Measurements from ENCODE around the gene AK1. TPM values are rescaled to one million over a fixed set of nuclear protein-coding genes. Genes with fewer than 3 reads are reported as not detected.

AK1 gene
- total RNA-seq, 1 donor from 2014 or later: 56.4 TPM

DNA sequence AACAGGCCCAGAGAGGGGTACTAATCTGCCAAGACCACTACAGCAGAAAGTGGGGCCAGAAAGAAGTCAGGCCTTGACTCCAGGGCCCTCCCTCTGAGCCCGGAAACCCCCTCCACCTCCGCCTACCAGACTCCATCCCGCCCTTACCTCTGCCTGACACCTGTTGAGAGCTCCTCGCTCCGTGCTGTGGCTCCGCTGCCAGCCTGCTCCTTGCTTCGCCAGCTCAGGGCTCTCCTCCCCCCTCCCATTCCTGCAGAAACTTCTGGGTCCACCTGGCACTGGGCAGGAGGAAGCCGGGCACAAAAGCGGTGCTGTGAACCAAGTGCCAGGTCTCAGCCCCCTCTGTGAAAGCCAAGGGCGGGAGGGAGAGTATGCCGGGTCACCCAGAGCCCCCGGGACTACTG, 28.3 kb upstream of the AK1 start:
- no peak overlapping the region for H3K4me3 ChIP-seq (ENCODE audit: low read depth, low read length)
- H3K27me3 ChIP-seq (ENCODE audit: control insufficient read depth, insufficient read depth, low read length): no peaks in the 10 kb centered on the region
- no peaks in the 10 kb centered on the region for H3K36me3 ChIP-seq (ENCODE audit: control insufficient read depth, insufficient read depth, low read length)
- TF ChIP-seq, protein P1, sequence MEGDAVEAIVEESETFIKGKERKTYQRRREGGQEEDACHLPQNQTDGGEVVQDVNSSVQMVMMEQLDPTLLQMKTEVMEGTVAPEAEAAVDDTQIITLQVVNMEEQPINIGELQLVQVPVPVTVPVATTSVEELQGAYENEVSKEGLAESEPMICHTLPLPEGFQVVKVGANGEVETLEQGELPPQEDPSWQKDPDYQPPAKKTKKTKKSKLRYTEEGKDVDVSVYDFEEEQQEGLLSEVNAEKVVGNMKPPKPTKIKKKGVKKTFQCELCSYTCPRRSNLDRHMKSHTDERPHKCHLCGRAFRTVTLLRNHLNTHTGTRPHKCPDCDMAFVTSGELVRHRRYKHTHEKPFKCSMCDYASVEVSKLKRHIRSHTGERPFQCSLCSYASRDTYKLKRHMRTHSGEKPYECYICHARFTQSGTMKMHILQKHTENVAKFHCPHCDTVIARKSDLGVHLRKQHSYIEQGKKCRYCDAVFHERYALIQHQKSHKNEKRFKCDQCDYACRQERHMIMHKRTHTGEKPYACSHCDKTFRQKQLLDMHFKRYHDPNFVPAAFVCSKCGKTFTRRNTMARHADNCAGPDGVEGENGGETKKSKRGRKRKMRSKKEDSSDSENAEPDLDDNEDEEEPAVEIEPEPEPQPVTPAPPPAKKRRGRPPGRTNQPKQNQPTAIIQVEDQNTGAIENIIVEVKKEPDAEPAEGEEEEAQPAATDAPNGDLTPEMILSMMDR (IDR thresholded peaks at IDR 0.05; ENCODE audit: insufficient read depth, low read length, poor library complexity, severe bottlenecking): no peak
- no peak for DNase-seq (ENCODE audit: low read depth)

DNA sequence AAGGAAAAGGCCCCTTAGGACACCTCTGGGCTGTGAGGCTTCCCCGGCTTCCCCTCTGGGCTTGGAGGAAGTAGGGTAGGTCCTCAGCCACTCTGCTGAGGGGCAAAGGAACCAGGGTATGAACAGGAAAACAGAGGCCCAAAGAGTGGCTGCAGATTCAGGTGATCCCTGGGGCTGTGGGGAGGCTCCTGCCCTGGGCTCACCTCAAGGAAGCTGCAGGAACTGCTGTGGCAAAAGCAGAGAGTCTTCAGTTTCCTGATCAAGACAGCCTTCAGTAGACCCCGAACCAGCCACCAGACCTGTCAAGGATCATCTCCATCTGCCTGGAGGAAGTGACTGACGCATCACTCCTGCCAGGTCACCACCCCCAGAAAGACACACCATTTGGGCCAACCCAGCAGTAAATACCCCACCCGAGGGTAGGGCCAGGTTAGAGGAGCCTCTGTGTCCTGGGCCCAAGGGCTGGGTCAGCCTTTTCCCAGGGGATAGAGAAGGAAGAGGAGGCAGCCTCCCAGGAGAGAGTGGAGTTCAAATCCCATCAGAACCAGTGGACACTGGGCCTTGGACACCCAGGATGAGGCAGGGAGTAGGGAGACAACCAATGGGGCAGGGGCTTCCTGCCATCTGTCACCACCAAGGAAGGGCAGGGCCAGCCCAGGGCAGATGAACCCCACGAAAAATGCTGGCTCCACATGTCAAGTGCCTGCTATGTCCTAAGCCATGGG, 27.7 kb upstream of the AK1 start:
- no peak for DNase-seq (ENCODE audit: low read depth)
- Histone ChIP-seq H3K27me3 (ENCODE audit: control insufficient read depth, insufficient read depth, low read length) (no peaks in the 10 kb centered on the region), H3K36me3 (ENCODE audit: control insufficient read depth, insufficient read depth, low read length) (no peaks in the 10 kb centered on the region), H3K4me3 (ENCODE audit: low read depth, low read length) (no peak overlapping the region)
- TF ChIP-seq, protein P1 (IDR thresholded peaks at IDR 0.05; ENCODE audit: insufficient read depth, low read length, poor library complexity, severe bottlenecking): no peak

DNA sequence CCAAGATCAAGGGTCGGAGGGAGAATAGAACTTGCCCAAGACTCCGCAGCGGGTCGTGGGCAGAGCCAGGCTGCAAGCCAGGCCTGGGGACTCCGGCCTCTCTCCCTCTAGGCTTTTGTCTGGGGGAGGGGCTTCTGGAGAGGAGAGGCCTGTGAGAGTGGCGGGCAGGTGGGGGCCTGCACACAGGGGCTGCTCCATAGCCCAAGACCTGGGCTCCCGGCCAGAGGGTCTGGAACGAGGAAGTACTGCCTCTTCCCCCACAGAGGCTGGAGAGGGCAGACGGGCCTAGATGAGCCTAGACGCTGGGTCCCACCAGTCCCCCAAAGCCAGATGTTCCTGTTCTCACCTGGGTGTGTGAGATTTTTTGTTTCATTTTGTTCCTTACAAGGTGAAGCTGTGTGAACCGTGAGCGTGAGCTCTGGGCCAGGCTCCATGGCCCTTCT, 27.1 kb upstream of the AK1 start:
- Histone ChIP-seq H3K36me3 (ENCODE audit: control insufficient read depth, insufficient read depth, low read length) (no peaks in the 10 kb centered on the region), H3K27me3 (ENCODE audit: control insufficient read depth, insufficient read depth, low read length) (no peaks in the 10 kb centered on the region), H3K4me3 (ENCODE audit: low read depth, low read length) (no peak overlapping the region)
- TF ChIP-seq, protein P1 (IDR thresholded peaks at IDR 0.05; ENCODE audit: insufficient read depth, low read length, poor library complexity, severe bottlenecking): no peak
- DNase-seq (ENCODE audit: low read depth): no peak

DNA sequence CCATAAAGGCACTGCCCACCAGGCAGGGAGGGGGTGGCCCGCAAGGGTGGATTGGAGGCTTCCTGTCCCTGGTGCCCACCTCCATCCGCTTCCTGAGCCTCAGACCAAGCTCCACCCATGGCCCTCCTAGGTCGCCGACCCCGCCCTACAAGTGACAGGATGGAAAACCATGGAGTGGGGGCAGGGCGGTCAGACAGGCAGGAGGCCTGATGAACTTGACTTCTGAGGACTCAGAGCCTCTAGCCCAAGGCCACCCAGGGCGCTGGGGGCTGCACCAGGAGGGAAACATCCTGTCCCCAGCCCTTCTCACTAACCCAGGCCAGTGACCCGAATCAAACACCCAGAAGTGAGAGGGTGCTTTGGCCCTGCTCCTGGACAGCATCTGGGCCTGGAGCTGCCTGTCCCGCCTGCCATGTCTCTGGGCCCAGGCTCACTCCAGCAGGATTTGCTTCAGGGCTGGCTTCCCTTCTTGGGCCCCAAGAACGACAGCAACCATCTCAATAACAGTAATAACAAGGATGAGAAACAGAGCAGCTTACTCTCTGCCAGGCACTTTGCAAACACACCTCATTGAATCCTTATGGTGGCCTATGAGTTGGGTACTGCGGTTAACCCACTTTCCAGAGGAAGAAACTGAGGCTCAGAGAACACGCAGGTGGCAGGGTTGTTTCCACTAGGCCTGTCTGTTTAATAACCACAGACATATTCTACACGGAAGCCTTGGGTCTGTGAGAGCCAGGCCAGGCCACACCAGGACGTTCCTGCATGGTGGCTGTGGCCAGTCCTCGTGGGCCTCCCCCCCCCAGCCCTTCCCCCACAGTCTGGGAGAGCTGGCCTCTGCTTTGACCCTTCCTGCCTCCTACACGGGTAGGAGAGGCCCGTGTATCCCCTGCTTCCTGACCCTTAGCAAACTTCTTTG, 26.3 kb upstream of the AK1 start:
- no peaks in the 10 kb centered on the region for H3K27me3 ChIP-seq (ENCODE audit: control insufficient read depth, insufficient read depth, low read length)
- H3K4me3 ChIP-seq (ENCODE audit: low read depth, low read length): no peak overlapping the region
- no peak for DNase-seq (ENCODE audit: low read depth)
- TF ChIP-seq, protein P1 (IDR thresholded peaks at IDR 0.05; ENCODE audit: insufficient read depth, low read length, poor library complexity, severe bottlenecking): no peak
- no peaks in the 10 kb centered on the region for H3K36me3 ChIP-seq (ENCODE audit: control insufficient read depth, insufficient read depth, low read length)

DNA sequence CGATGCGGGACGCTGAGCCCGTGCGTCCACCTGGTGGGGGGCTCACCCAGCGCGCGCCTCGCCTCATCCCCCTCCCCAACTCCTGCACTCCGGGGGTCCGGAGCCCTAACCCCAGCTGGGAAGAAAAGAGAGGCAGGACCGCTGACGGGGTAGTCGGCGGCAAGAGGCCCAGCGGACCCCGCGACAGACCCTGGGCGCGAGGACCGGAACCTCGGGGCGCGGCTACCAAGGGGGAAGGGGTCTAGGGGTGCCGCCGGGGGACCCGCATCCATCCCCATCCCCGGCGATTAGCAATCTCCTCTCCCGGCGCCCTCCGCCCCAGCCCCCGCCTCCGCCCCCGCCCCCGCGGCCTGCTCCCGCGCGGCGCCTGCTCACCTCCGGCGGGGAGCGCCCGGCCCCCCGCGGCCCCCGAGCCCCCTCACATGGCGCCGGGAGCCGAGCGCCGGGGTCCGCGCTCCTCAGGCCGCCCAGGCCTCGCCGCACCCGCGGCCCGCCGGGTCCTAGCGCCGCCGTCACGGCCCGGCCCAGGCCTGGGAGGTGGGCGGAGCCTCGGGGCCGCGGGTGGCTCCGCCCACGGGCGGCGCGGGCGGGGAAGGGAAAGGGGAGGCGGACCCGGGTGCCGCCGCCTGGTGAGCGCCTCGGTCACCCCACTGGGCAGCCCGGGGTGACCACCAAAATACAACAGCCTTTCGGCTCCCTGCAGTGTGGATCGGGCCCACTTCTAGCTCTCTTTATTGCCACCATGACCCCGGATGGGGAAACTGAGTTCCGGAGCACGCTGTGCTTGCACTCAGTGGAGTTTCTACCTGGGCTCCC, 21.9 kb upstream of the AK1 start, which contains the start of gene ST6GALNAC6:
Gene ST6GALNAC6, minus strand, starts transcription at position 476 of the 816 bp plus-strand sequence. CDS start 1,622 bp downstream, outside the sequence.
- TF ChIP-seq, protein P1 (IDR thresholded peaks at IDR 0.05; ENCODE audit: insufficient read depth, low read length, poor library complexity, severe bottlenecking): no peak
- Histone ChIP-seq H3K36me3 (ENCODE audit: control insufficient read depth, insufficient read depth, low read length) (peaks cover 1% of the 10 kb centered on the region), H3K4me3 (ENCODE audit: low read depth, low read length) (peak within 1 kb of the TSS; percentile 89), H3K27me3 (ENCODE audit: control insufficient read depth, insufficient read depth, low read length) (no peaks in the 10 kb centered on the region)
- DNase-seq (ENCODE audit: low read depth): no peak

Data from kidney epithelial cell (primary cell).